ENCODE data around the gene IQCF6. TPM values are rescaled to one million over a fixed set of nuclear protein-coding genes. Genes with fewer than 3 reads are reported as not detected.
"Not testable (repeated sequence)": the region's sequence is repeated elsewhere in the genome, so short reads cannot be mapped to it uniquely, and the experiment has no call there.

Gene IQCF6
- total and polyA plus RNA-seq, 4 donors: not detected

DNA sequence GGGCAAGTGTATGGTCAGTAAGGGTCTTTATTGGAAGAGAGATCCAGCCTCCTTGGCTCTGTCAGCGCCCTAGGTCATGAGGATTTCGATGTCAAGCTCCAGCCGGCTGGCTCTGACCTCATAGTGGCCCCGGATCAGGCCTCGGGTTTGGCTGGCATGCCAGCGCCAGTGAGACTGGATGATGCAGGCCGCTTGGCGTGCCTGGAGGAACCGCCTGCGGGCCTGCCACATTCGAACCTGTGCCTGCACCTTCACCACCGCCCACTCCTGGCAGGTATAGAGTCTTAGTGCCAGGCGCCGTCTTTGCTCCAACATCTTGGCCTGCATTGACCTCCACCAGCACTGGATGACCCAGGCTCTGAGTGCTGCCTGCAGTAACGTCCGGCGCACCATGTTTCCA lies 483 bp downstream of the IQCF6 start:
- Histone ChIP-seq H3K27me3 (ENCODE audit: control insufficient read depth, insufficient read depth, low read length) (peaks cover 5% of the 10 kb centered on the region), H3K36me3 (ENCODE audit: control insufficient read depth, insufficient read depth, low read length) (no peaks in the 10 kb centered on the region), H3K4me1 (ENCODE audit: control insufficient read depth, insufficient read depth, low read length) (peaks cover 9% of the 10 kb centered on the region), H3K4me3 (ENCODE audit: low read depth, low read length) (no peak overlapping the region), H3K9me3 (ENCODE audit: control insufficient read depth, insufficient read depth, low read length) (no peaks in the 10 kb centered on the region), H3K27ac (ENCODE audit: low read depth, low read length) (no peak overlapping the region)
- no peak for DNase-seq (ENCODE audit: low read depth in 4 of 6, low spot score in 6 of 6)
- 95% methylated on average over 17 of the region's 17 CpGs for WGBS (ENCODE audit: insufficient coverage)

DNA sequence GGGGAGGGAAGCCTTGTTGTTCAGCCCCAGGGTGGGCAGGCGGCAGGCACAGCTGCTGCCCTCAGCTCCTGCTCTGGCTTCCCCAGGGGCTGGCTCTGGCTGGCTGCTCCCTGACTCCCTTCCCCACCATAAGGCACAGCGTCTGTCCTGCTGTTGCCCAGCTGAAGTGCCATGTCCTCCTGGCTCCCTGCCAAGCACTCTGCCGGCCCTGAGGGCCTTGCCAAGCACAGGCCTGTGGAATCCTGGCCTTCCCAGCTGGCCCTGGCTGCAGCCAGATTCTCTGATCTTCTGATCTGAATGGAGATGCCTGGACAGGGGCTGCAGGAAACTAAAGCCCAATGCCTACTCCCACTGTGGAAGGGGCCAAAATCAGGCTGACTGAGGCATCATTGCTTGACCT lies 1.1 kb downstream of the IQCF6 start:
- 25% methylated on average over 3 of the region's 3 CpGs for WGBS (ENCODE audit: insufficient coverage)

DNA sequence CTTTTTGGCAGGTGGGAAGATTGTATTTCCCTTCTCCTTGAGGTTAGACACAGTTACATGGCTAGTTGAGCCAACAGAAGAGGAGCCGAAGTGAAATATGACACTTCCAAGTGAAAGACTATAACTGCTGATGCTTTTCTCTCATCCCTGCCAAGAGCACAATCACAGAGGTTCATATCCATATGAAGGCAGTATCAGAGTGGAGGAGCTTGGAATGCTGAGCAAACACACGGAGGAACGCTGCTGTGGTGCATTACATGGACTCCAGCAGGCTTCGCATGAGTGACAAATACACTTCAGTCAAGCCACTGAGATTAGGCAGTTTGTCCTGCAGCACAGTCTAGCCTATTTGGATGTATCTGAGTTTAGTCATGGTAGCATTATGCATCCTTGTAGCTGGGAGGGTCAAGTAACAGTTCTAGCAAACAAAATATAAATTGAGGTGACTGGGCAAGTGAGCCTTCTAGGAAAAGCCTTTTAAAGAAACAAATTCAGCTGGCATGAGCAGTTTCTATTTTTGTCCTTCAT lies 5.4 kb downstream of the IQCF6 start:
- H3K27ac ChIP-seq (ENCODE audit: low read depth, low read length): no peak overlapping the region
- H3K36me3 ChIP-seq (ENCODE audit: control insufficient read depth, insufficient read depth, low read length): no peaks in the 10 kb centered on the region
- H3K9me3 ChIP-seq (ENCODE audit: control insufficient read depth, insufficient read depth, low read length): no peaks in the 10 kb centered on the region
- WGBS (ENCODE audit: insufficient coverage): 22% methylated on average over 3 of the region's 4 CpGs
- H3K4me3 ChIP-seq (ENCODE audit: low read depth, low read length): no peak overlapping the region
- no peak for DNase-seq (ENCODE audit: low read depth in 4 of 6, low spot score in 6 of 6)
- peaks cover 5% of the 10 kb centered on the region for H3K27me3 ChIP-seq (ENCODE audit: control insufficient read depth, insufficient read depth, low read length)
- peaks cover 9% of the 10 kb centered on the region for H3K4me1 ChIP-seq (ENCODE audit: control insufficient read depth, insufficient read depth, low read length)

More for the DNA sequence above, 1.1 kb downstream of the IQCF6 start:
- Histone ChIP-seq H3K4me3 (ENCODE audit: low read depth, low read length) (no peak overlapping the region), H3K27ac (ENCODE audit: low read depth, low read length) (no peak overlapping the region), H3K9me3 (ENCODE audit: control insufficient read depth, insufficient read depth, low read length) (no peaks in the 10 kb centered on the region), H3K4me1 (ENCODE audit: control insufficient read depth, insufficient read depth, low read length) (peaks cover 9% of the 10 kb centered on the region), H3K36me3 (ENCODE audit: control insufficient read depth, insufficient read depth, low read length) (no peaks in the 10 kb centered on the region), H3K27me3 (ENCODE audit: control insufficient read depth, insufficient read depth, low read length) (peaks cover 5% of the 10 kb centered on the region)
- DNase-seq (ENCODE audit: low read depth in 4 of 6, low spot score in 6 of 6): peak in 2 of 6 donors; percentile 72 to 75

DNA sequence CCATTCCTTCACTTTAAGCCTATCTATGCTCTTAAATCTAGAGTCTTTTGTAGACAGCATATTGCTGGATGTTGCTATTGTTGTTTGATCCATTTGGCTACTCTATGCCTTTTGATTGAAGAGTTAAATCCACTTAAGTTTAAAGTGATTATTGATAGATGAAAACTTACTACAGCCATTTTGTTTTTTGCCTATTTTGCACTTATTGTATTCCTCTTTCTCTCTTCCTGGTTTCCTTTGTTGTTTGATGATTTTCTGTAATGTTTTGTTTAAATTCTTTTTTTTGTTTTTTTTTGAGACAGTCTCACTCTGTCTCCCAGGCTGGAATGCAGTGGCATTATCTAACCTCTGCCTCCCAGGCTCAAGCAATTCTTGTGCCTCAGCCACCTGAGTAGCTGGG lies 19.8 kb downstream of the IQCF6 start:
- no peaks in the 10 kb centered on the region for H3K27me3 ChIP-seq (ENCODE audit: control insufficient read depth, insufficient read depth, low read length)
- no peak for DNase-seq (ENCODE audit: low read depth in 4 of 6, low spot score in 6 of 6)
- H3K9me3 ChIP-seq (ENCODE audit: control insufficient read depth, insufficient read depth, low read length): peaks cover 1% of the 10 kb centered on the region
- H3K36me3 ChIP-seq (ENCODE audit: control insufficient read depth, insufficient read depth, low read length): no peaks in the 10 kb centered on the region
- no peak overlapping the region for H3K27ac ChIP-seq (ENCODE audit: low read depth, low read length)
- H3K4me1 ChIP-seq (ENCODE audit: control insufficient read depth, insufficient read depth, low read length): no peaks in the 10 kb centered on the region
- H3K4me3 ChIP-seq (ENCODE audit: low read depth, low read length): no peak overlapping the region

DNA sequence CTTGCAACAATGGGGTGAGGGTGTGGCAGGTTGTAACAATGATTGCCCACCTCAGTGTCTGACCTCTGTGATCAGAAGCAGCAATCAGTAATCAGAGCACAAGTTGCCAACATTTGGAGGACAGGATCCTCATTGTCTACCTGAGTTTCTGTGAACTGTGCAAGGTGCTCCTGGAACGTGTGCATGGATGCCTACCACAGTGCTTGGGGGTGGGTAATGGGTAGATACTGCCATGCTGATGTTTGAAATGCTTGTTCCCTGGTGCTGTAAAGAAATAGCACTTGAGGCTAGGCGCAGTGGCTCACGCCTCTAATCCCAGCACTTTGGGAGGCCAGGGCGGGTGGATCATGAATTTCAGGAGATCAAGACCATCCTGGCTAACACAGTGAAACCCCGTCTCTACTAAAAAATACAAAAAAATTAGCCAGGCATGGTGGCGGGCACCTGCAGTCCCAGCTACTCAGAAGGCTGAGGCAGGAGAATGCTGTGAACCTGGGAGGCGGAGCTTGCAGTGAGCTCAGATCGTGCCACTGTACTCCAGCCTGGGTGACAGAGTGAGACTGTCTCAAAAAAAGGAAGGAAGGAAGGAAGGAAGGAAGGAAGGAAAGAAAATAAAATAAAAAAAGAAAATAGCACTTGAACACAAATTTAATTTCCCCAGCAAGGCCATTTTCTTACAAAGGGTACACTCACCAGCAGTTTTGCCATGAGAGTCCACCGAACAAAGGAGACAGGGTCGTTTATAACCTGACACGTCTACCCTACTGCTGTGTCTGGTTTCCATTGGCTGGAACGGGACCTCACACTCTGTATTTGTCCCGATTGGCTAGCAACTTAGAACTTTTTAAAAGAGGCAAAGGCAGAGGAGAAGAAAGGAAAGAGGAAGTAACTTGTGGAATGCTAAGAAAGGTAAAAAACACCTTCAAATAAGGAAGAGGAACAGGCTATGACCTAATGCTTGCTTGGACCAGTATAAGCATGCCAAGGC lies 25.0 kb downstream of the IQCF6 start:
- WGBS (ENCODE audit: insufficient coverage): 82% methylated on average over 6 of the region's 13 CpGs
- not testable (repeated sequence) for H3K9me3 ChIP-seq (ENCODE audit: control insufficient read depth, insufficient read depth, low read length); H3K36me3 ChIP-seq (ENCODE audit: control insufficient read depth, insufficient read depth, low read length); H3K27ac ChIP-seq (ENCODE audit: low read depth, low read length); H3K27me3 ChIP-seq (ENCODE audit: control insufficient read depth, insufficient read depth, low read length); H3K4me3 ChIP-seq (ENCODE audit: low read depth, low read length); H3K4me1 ChIP-seq (ENCODE audit: control insufficient read depth, insufficient read depth, low read length); DNase-seq (ENCODE audit: low read depth in 4 of 6, low spot score in 6 of 6)

DNA sequence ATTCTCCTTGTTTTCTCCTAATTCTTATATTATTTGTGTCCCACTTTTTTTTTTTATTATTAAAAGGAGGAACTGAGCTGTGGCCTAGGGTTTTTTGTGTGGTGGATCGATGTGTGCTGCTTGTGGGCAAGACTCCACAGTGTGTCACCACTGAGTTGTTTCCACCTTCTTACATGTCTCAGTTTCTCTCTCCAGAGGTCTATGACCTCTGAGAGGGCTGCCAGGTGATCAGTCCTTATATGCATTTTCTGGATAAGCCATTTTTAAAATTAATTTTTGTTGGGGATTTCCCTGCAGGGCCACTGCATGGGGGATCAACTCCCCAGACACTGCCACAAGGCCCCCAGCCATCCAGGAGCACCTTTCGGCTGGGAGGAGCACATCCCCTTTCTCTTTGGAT lies 27.8 kb downstream of the IQCF6 start:
- DNase-seq (ENCODE audit: low read depth in 4 of 6, low spot score in 6 of 6): no peak
- H3K4me1 ChIP-seq (ENCODE audit: control insufficient read depth, insufficient read depth, low read length): no peaks in the 10 kb centered on the region
- H3K27me3 ChIP-seq (ENCODE audit: control insufficient read depth, insufficient read depth, low read length): no peaks in the 10 kb centered on the region
- no peaks in the 10 kb centered on the region for H3K9me3 ChIP-seq (ENCODE audit: control insufficient read depth, insufficient read depth, low read length)
- H3K27ac ChIP-seq (ENCODE audit: low read depth, low read length): no peak overlapping the region
- H3K36me3 ChIP-seq (ENCODE audit: control insufficient read depth, insufficient read depth, low read length): no peaks in the 10 kb centered on the region
- no peak overlapping the region for H3K4me3 ChIP-seq (ENCODE audit: low read depth, low read length)
- WGBS (ENCODE audit: insufficient coverage): no CpG with 5 or more reads among the region's 2 CpGs

DNA sequence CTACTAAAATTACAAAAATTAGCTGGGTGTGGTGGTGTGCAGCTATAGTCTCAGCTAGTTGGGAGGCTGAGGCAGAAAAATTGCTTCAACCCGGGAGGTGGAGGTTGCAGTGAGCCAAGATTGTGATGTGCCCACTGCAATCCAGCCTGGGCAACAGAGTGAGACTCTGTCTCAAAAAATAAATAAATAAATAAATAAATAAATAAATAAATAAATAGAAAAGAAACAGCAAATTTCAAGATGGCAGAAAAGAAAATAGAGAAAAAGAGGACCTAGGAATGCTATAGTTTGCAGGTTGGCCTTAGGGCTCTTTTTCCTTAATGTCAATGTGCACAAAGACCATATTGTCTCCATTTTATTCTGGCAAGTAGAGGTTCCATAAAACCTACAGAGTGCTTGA lies 28.2 kb downstream of the IQCF6 start:
- Histone ChIP-seq H3K9me3 (ENCODE audit: control insufficient read depth, insufficient read depth, low read length) (no peaks in the 10 kb centered on the region), H3K27ac (ENCODE audit: low read depth, low read length) (no peak overlapping the region), H3K4me1 (ENCODE audit: control insufficient read depth, insufficient read depth, low read length) (no peaks in the 10 kb centered on the region), H3K27me3 (ENCODE audit: control insufficient read depth, insufficient read depth, low read length) (no peaks in the 10 kb centered on the region), H3K4me3 (ENCODE audit: low read depth, low read length) (no peak overlapping the region), H3K36me3 (ENCODE audit: control insufficient read depth, insufficient read depth, low read length) (no peaks in the 10 kb centered on the region)
- no CpG with 5 or more reads among the region's 1 CpG for WGBS (ENCODE audit: insufficient coverage)
- no peak for DNase-seq (ENCODE audit: low read depth in 4 of 6, low spot score in 6 of 6)

DNA sequence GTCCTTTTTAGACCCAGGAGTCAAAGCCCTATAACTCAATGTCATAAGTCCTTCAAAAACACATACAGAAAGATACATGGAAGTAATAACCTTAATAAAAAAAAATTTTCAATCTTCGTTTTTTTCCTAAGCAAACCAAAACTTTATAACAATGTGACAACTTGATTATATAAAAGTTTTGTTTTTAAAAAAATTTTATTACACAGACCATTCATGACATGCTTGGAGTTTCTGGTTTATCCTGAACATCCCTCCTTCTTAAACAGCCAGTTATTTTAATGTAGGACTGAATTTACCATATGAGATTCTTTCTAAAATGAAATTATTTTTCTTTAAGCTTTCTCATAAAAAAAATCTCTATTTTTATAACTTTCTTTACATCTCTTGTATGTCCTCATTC lies 30.7 kb downstream of the IQCF6 start:
- no peak for DNase-seq (ENCODE audit: low read depth in 4 of 6, low spot score in 6 of 6)
- no peaks in the 10 kb centered on the region for H3K4me1 ChIP-seq (ENCODE audit: control insufficient read depth, insufficient read depth, low read length)
- H3K27ac ChIP-seq (ENCODE audit: low read depth, low read length): no peak overlapping the region
- no CpG with 5 or more reads among the region's 1 CpG for WGBS (ENCODE audit: insufficient coverage)
- H3K27me3 ChIP-seq (ENCODE audit: control insufficient read depth, insufficient read depth, low read length): no peaks in the 10 kb centered on the region
- no peaks in the 10 kb centered on the region for H3K9me3 ChIP-seq (ENCODE audit: control insufficient read depth, insufficient read depth, low read length)
- H3K36me3 ChIP-seq (ENCODE audit: control insufficient read depth, insufficient read depth, low read length): no peaks in the 10 kb centered on the region
- no peak overlapping the region for H3K4me3 ChIP-seq (ENCODE audit: low read depth, low read length)

DNA sequence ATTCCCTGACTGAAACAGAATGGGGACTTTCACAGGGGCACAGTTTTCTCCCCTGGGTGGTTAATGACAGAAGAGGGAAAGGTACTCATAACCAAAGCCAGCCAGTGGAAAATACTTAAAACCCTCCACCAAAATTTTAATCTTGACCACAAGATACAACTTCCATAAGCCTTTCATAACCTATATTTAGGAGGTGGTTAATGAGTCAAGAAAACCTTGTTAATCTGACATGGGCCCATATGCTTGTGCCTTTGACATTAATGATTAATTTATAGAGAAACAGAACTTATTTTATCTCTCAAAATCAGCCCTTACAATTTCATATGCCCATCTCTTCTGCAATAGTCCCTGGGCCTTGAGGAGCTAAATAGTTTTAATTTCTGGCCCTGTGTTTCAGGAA lies 31.2 kb downstream of the IQCF6 start:
- no peak overlapping the region for H3K4me3 ChIP-seq (ENCODE audit: low read depth, low read length)
- no peaks in the 10 kb centered on the region for H3K9me3 ChIP-seq (ENCODE audit: control insufficient read depth, insufficient read depth, low read length)
- DNase-seq (ENCODE audit: low read depth in 4 of 6, low spot score in 6 of 6): no peak
- H3K27me3 ChIP-seq (ENCODE audit: control insufficient read depth, insufficient read depth, low read length): no peaks in the 10 kb centered on the region
- H3K27ac ChIP-seq (ENCODE audit: low read depth, low read length): no peak overlapping the region
- no peaks in the 10 kb centered on the region for H3K36me3 ChIP-seq (ENCODE audit: control insufficient read depth, insufficient read depth, low read length)
- no peaks in the 10 kb centered on the region for H3K4me1 ChIP-seq (ENCODE audit: control insufficient read depth, insufficient read depth, low read length)

DNA sequence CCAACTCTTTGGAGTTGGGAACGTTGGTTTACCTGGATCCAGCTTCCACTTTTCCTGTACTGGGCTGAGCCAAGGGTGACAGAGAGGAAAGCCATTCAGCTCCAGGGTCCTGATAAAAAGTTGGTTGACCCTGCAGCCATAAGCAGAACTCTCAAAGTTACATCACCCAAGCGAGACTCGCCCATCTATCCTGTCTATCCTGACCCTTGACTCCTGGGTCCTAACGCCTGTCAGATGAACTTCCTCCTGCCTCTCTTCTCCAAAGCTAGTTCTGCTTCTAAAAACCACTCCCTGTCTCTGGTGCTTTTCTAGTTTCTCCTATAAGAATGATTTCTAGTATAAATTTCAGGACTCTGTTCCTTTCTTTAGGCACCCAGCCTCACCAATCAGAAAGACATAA lies 36.1 kb downstream of the IQCF6 start:
- H3K9me3 ChIP-seq (ENCODE audit: control insufficient read depth, insufficient read depth, low read length); H3K4me1 ChIP-seq (ENCODE audit: control insufficient read depth, insufficient read depth, low read length); DNase-seq (ENCODE audit: low read depth in 4 of 6, low spot score in 6 of 6); H3K27ac ChIP-seq (ENCODE audit: low read depth, low read length); H3K4me3 ChIP-seq (ENCODE audit: low read depth, low read length); H3K36me3 ChIP-seq (ENCODE audit: control insufficient read depth, insufficient read depth, low read length); H3K27me3 ChIP-seq (ENCODE audit: control insufficient read depth, insufficient read depth, low read length): not testable (repeated sequence)
- WGBS (ENCODE audit: insufficient coverage): 75% methylated on average over 4 of the region's 4 CpGs

All from spinal cord (tissue), 10 donors.